Retina (tissue), 1 donor: Measurements from ENCODE around the gene NCCRP1.
A peak's percentile ranks its signal among the peaks of the same experiment; 100 is the strongest.

ENCODE experiments used
- DNase-seq: peaks from one replicate; pipeline ENCODE4 v3.0.0-alpha.2; 2016

NCCRP1 gene, protein sequence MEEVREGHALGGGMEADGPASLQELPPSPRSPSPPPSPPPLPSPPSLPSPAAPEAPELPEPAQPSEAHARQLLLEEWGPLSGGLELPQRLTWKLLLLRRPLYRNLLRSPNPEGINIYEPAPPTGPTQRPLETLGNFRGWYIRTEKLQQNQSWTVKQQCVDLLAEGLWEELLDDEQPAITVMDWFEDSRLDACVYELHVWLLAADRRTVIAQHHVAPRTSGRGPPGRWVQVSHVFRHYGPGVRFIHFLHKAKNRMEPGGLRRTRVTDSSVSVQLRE

DNA sequence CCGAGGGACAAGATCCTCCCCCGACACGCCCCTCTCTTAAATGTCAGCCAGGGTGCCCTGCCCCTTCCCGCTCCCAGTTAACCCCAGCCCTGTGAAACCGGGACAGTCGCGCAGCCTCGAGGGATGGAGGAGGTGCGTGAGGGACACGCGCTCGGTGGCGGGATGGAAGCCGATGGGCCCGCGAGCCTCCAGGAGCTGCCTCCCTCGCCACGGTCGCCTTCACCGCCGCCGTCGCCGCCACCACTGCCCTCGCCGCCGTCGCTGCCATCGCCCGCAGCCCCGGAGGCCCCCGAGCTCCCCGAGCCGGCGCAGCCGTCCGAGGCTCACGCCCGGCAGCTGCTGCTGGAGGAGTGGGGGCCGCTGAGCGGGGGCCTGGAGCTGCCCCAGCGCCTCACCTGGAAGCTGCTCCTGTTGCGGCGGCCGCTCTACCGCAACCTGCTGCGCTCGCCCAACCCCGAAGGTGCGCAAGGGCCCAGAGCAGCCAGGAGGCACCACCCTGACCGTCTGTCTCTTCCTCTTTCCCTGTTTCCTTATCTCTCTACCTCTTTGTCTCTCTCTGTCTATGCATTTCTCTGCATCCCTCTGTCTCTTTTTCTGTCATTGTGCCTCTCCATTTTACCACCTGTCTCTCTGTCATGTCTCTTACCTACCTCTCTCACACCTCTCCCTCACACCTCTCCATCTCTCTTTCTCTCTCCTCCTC lies at the start of gene NCCRP1:
NCCRP1 (plus strand) TSS at position 105 of the 703 bp plus-strand sequence; CDS start at position 124, 19 bp downstream.
- DNase-seq, result peak; percentile 63

DNA sequence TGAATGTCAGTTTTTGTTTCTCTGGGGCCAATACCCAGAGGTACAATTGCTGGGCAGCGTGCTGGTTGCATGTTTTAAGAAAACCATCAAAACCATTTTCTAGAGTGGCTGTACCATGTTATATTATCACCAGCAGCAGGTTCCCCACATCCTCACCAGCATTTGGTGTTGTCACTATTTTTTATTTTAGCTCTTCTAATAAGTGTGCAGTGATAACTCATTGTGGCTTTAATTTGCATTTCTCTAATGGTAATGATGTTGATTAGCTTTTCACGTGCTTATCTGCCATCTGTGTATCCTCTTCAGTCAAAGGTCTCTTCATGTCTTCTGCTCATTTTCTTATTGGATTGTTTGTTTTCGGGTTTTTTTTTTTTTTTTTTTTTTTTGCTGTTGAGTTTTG lies 49.3 kb upstream of the NCCRP1 start:
- no peak for DNase-seq

GRCh38 chr19:39148939-39149529 lies 47.7 kb upstream of the NCCRP1 start:
- DNase-seq, result no peak

DNA sequence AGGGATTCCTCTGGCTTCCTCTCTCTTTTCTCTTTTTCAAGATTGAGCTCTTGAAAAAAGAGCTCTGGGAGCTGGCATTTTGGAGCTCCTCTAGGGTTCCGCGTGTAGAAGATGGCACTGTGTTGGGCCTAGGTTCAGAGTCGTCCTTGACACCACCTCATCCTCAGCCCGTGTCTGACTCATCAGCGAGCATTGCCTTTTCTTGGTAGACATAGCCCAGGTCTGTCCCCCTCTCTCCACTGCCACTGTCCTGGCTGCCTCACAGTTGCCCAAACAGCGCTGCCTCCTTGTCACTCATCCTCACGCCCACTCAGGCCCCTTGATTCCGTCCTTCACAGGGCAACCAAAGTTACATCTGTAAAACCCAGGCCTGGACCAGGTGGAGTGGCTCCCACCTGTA lies 46.5 kb upstream of the NCCRP1 start:
- DNase-seq, result no peak

- DNase-seq, result no peak
Measured at GRCh38 chr19:39150807-39151600, 45.8 kb upstream of the NCCRP1 start.

DNA sequence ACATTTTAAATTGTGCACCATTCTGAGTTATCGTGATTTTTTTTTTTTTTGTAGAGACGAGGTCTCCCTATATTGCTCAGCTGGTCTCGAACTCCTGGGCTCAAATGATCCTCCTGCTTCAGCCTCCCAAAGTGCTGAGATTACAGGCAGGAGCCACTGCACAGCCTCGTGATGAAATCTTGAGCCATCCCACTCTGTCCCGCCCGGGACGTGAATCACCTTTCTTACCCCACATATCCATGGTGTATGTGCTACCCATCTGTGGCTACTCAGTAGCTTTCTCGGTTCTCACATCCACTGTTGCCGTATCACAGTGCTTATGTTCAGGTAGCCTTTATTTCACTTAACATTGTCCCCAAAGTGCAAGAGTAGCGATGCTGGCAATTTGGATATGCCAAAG lies 44.7 kb upstream of the NCCRP1 start:
- DNase-seq, result no peak

DNA sequence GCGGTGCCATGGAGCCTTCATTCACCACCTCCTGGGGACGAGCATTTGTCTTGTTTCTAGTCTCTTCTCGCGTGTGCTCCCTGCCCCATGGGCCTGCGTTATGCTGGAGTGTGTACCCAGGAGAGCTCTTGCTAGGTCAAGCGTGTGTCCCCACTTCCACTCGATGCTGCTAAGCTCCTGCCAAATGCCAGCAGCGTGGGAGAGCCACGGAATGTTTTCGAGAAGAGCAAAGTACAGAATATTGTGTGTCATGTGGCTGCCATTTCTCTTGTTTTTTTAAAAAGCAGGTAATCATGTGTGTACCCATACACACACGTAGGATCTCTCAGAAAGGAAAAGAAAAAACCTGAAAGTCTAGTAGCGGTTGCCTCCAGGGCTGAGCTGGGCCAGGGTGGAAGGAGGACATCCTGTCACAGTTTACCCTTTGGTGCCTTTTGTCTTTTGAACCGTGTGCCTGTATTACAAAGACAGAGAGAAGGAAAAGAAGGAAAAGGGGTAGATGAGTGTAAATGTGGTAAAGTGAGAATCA lies 42.6 kb upstream of the NCCRP1 start:
- no peak for DNase-seq

DNA sequence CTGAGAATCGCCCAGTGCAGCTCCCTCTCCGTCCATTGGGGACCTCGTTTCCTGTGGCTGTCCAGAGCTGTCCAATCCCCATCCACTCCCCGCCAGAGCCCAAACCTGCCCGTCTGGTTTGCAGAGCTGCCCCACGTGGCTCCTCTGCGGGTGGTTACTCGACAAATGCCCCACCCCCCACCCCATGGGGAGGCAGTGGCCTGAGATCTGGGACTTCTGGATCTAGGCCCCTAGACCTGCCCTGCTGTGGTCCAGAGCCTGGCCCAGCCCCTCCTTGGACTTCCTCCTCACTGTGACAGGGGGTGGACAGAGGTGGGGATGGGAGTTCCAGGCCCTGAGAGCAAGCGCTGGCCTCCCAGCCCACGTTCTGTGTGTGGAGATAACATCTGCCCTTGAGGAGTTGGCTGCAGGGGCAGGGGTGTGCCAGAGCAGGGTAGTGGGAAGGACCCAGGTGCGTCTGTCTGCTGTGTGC lies 42.1 kb upstream of the NCCRP1 start:
- DNase-seq, result no peak

- DNase-seq, result no peak
Measured at GRCh38 chr19:39155114-39155700, 41.6 kb upstream of the NCCRP1 start.

DNA sequence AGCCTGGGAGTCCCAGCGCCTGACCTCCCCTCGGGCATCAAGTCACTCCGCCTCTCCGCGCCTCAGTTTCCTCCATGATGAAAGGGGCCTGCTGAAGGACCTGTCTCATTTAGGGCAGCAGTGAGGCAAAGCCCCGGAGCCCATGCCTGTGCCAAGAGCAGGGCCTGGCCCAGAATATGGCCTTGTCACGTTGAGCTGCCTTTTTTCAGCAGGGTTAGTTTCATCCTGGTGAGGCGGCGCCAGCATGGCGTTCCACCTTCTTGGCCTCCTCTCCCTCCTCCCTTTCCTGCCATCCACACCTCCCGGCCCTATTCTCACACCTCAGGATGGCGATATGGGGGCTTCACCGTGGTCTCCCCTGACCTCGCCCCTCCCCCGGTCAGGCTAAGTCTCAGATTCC lies 41.0 kb upstream of the NCCRP1 start:
- no peak for DNase-seq

DNA sequence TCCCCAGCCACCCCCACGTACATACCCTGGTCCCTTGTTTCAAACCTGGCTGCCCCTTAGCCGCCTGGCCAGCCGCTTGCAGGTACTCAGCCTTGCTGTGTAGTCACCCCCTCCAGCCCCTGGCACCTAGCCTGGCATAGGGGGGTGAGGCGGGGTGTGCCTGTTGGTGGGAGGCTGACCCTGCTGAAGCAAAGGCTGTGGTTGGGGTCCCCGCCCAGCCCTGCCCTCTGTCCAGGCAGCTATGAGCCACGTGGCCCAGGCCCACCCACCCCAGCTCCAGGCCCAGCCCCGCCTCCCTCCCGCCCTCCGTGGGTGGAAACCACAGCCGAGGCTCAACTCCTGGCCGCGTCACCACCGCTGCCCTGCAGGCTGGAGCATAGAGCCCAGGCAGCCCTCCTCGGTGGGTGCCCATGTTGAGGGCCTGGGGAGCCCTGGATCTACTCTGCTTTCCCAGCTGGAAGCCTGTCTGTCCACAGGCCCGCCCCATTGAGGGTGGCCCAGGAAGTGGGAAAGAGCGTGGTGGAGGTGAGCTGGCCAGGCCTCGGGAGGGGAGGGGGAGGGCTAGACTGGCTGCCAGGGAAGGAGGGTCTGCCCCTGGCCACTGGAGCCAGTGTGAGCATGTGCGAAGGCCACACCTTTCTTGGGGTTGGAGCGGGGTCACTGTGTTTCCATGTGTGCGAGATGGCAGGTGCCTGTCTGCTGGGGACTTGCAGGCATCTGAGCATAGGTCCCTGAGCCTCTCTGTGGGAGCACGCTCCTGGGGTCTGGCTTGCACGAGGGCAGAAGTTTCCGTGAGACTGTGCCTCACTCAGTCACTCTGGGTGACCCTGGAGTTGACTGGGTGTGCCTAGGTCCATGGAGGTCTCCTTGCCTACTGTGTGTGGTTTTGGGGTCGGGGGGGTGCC lies 40.2 kb upstream of the NCCRP1 start:
- no peak for DNase-seq

GRCh38 chr19:39157275-39157996 lies 39.3 kb upstream of the NCCRP1 start:
- no peak for DNase-seq

- DNase-seq, result no peak
Measured at GRCh38 chr19:39157997-39158389, 38.8 kb upstream of the NCCRP1 start.

DNA sequence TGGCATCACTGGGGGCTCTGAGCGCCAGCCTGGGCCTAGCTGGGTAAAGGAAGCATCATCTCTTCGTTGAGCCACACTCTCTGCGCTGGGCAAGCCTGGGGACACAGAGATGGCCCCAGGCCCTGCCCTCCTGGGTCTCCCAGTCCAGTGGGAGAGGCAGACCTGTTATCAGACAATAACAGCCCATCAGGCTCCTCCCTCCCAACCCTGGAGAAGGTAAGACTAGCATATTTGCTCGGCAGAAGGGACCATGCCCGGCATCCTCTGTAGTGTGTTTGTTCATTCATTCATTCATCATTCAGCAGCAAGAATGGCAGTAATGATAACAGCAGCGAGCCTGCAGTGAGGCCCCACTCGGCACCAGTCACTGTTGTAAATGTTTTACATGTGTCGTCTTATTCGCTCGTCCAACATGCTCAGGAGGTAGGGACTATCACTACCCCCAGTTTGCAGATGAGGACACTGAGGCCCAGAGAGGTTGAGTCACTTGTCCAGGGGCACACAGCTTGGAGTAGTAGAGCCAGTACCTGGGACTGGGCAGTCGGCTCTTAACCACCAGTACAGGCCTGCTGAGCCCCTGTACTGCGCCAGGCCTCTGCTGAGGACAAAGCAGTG lies 38.0 kb upstream of the NCCRP1 start:
- DNase-seq, result no peak

DNA sequence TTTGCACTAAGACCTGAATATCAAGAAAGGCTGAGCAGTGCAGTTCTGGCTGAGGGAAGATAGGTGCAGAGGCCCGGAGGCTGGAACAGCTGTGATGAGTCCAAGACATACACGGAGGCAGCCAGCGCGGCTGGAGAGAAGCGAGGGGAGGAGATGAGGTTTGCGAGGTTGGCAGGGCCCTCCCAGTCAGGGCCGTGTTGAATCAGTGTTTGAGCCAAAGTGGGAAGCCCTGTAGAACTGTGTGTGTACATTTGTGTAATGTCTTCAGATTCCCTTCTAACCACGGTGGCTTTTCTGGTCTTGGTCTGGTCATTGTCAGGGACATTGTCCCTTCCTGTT lies 36.3 kb upstream of the NCCRP1 start:
- DNase-seq, result no peak

- DNase-seq, result no peak
Measured at GRCh38 chr19:39160889-39161672, 35.7 kb upstream of the NCCRP1 start.

- no peak for DNase-seq
Measured at GRCh38 chr19:39162441-39163043, 34.2 kb upstream of the NCCRP1 start.

GRCh38 chr19:39163621-39164020 lies 33.1 kb upstream of the NCCRP1 start:
- no peak for DNase-seq

DNA sequence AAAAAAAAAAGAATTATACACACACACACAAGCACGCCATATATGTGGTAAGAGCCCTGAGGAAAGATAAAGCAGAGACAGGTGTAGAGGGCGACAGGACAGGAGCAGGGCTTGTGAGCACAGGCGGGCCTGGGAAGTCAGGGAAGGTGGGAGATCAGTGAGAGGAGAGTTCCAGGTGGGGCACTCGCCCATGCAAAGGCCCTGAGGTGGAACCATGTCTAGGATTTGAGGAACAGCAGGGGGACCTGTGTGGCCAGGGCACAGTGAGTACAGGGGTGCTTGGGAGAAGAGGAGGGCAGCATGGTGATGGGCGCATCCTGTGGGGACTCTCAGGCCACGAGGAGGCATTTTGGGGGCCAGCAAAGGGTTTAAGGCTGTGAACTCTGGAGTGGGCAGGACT lies 32.5 kb upstream of the NCCRP1 start:
- DNase-seq, result no peak
